OCI-LY3 (cell line): Measurements from ENCODE around the gene IGHMBP2.

Experiments
- EZH2phosphoT487 ChIP-seq: fragments of 200-600 bp; shearing (Covaris generic); IDR thresholded peaks from 2 replicates; pipeline ENCODE4 v1.6.1; 2018; ENCODE audit warnings: antibody characterized with exemption, mixed run types, low read depth
- TF ChIP-seq, protein P1 (sequence below): fragments of 200-600, 300-600 bp; sonication (generic); IDR thresholded peaks from 2 replicates; pipeline ENCODE4 v1.5.1; 2014; ENCODE audit warnings: antibody characterized with exemption, low read length, low read depth

DNA sequence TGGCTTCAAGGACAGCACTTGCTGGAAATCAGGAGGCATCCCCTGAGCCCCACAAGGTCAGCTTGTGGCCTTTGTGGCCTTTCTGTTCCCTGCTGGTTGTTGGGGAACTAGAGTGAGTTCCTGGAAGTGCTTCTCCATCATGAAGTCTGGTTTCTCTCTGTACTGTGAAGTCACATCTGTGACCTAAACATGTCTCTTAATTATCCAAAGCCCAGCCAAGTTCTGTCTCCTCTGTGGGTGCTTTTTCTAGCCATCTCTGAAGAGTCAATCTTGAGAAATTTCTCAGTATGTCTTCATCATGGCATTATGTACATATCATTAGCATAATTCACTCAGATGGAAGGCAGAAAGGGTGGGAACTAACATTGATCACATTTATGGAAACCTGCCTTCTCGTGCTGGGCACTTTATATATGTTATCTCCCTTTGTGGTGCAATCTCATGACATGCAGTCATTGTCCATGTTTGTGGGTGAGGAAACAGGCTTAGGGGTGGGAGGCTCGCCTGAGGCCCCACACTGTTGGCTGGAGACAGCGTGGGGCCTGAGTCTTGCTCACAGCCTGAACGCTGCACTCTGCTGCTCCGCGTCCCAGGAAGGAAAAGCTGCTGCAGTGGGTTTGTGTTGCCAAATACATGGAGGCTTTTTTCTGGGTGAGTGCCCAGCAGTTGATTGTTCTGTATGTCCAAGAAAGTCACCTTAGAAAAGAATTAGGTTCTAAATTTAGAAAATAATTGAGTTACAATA lies 24.6 kb downstream of the IGHMBP2 start:
- TF ChIP-seq, protein P1, sequence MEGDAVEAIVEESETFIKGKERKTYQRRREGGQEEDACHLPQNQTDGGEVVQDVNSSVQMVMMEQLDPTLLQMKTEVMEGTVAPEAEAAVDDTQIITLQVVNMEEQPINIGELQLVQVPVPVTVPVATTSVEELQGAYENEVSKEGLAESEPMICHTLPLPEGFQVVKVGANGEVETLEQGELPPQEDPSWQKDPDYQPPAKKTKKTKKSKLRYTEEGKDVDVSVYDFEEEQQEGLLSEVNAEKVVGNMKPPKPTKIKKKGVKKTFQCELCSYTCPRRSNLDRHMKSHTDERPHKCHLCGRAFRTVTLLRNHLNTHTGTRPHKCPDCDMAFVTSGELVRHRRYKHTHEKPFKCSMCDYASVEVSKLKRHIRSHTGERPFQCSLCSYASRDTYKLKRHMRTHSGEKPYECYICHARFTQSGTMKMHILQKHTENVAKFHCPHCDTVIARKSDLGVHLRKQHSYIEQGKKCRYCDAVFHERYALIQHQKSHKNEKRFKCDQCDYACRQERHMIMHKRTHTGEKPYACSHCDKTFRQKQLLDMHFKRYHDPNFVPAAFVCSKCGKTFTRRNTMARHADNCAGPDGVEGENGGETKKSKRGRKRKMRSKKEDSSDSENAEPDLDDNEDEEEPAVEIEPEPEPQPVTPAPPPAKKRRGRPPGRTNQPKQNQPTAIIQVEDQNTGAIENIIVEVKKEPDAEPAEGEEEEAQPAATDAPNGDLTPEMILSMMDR = no peak
- TF ChIP-seq EZH2phosphoT487 = no peak
